SK-N-SH (cell line): ENCODE measurements around the gene SMC2. TPM values are rescaled to one million over a fixed set of nuclear protein-coding genes. Genes with fewer than 3 reads are reported as not detected.

Source experiments
- CTCF ChIA-PET: fragments of 300-600, 350-600 bp; formaldehyde crosslinking; extraction: SDS; loops from one replicate; lab custom pipeline; 2021; lab: Yijun Ruan, JAX
- POLR2A ChIA-PET: fragments of 350-600 bp; sonication (Branson Sonifier 250); formaldehyde crosslinking; extraction: SDS; loops from one replicate; lab custom pipeline; 2020; ENCODE audit warnings: antibody characterized with exemption, inconsistent platforms; lab: Yijun Ruan, JAX
- DNase-seq: peaks from one replicate; pipeline ENCODE4 v3.0.0; 2012
- H2AFZ ChIP-seq: fragments of 200-600 bp; sonication (generic); 2 replicates; pipeline ENCODE4 v1.8.1; 2016; ENCODE audit warnings: antibody characterized with exemption, mild to moderate bottlenecking, low read depth
- H3F3A ChIP-seq: fragments of 200-600 bp; sonication (generic); replicated peaks from 2 replicates; pipeline ENCODE3; 2016; ENCODE audit warnings: antibody characterized with exemption, mild to moderate bottlenecking; ENCODE audit not compliant: insufficient read depth
- H3K27ac ChIP-seq, 2 experiments: fragments of 200-500 bp in 1 of 2; fragments of 200-600 bp in 1 of 2; sonication (Bioruptor generic) in 1 of 2; sonication (generic), shearing (Covaris generic) in 1 of 2; 2 replicates each; pipeline versions ENCODE4 v1.5.1 to v1.6.1; 2014 to 2016; ENCODE audit warnings: low read depth in 2 of 2, inconsistent platforms in 1 of 2, low read length in 1 of 2, mild to moderate bottlenecking in 1 of 2, mixed read lengths in 1 of 2
- H3K27me3 ChIP-seq: fragments of 200-600 bp; sonication (generic), shearing (Covaris generic); 2 replicates; pipeline ENCODE4 v1.6.1; 2016; ENCODE audit warnings: mixed run types; ENCODE audit not compliant: insufficient read depth
- H3K36me3 ChIP-seq, 2 experiments: fragments of 200-500 bp in 1 of 2; fragments of 200-600 bp in 1 of 2; sonication (Bioruptor generic) in 1 of 2; sonication (generic) in 1 of 2; replicated peaks in 1 of 2; 2 replicates each; pipeline versions ENCODE3 to v1.5.1; 2014 to 2016; ENCODE audit warnings: low read length in 1 of 2, mild to moderate bottlenecking in 1 of 2; ENCODE audit not compliant: insufficient read depth in 2 of 2, control insufficient read depth in 1 of 2
- H3K4me1 ChIP-seq, 2 experiments: fragments of 200-500 bp in 1 of 2; fragments of 200-600 bp in 1 of 2; sonication (Bioruptor generic) in 1 of 2; sonication (generic), shearing (Covaris generic) in 1 of 2; 2 replicates each; pipeline versions ENCODE4 v1.5.1 to v1.6.1; 2014 to 2016; ENCODE audit warnings: low read depth in 1 of 2, low read length in 1 of 2, mixed run types in 1 of 2; ENCODE audit not compliant: insufficient read depth in 2 of 2, control insufficient read depth in 1 of 2
- H3K4me2 ChIP-seq: fragments of 200-600 bp; sonication (generic), shearing (Covaris generic); 2 replicates; pipeline ENCODE4 v1.6.1; 2017; ENCODE audit warnings: mixed run types
- H3K4me3 ChIP-seq, 2 experiments: fragments of 200-500 bp in 1 of 2; fragments of 200-600 bp in 1 of 2; sonication (Bioruptor generic) in 1 of 2; sonication (generic), shearing (Covaris generic) in 1 of 2; 2 replicates each; pipeline versions ENCODE4 v1.5.1 to v1.8.1; 2014 to 2016; ENCODE audit warnings: low read depth in 2 of 2, inconsistent platforms in 1 of 2, low read length in 1 of 2, mild to moderate bottlenecking in 1 of 2, mixed read lengths in 1 of 2, moderate library complexity in 1 of 2
- H3K79me2 ChIP-seq: fragments of 200-600 bp; sonication (generic); 2 replicates; pipeline ENCODE4 v1.8.1; 2017; ENCODE audit warnings: mild to moderate bottlenecking; ENCODE audit not compliant: insufficient read depth
- H3K9ac ChIP-seq: fragments of 200-600 bp; sonication (generic); 2 replicates; pipeline ENCODE4 v1.6.1; 2017; ENCODE audit warnings: mixed run types
- H3K9me2 ChIP-seq: fragments of 200-600 bp; sonication (generic); 2 replicates; pipeline ENCODE4 v1.6.1; 2017; ENCODE audit warnings: mixed run types
- H3K9me3 ChIP-seq: fragments of 200-600 bp; sonication (generic); 2 replicates; pipeline ENCODE4 v1.6.1; 2017; ENCODE audit warnings: mixed run types, mild to moderate bottlenecking, moderate library complexity
- H4K20me1 ChIP-seq: fragments of 200-600 bp; sonication (generic); 2 replicates; pipeline ENCODE4 v1.6.1; 2017; ENCODE audit warnings: mild to moderate bottlenecking, mixed run types; ENCODE audit not compliant: insufficient read depth
- CHD2 ChIP-seq: fragments of 150-350 bp; IDR thresholded peaks from 2 replicates; pipeline ENCODE4 v1.6.1; 2018; ENCODE audit warnings: low read length; ENCODE audit not compliant: partially characterized antibody
- CTCF ChIP-seq: fragments of 200-600 bp; sonication (generic); IDR thresholded peaks from 2 replicates; pipeline ENCODE4 v1.6.1; 2017; ENCODE audit warnings: antibody characterized with exemption, mild to moderate bottlenecking, moderate library complexity
- ELF1 ChIP-seq: IDR thresholded peaks from 2 replicates; pipeline ENCODE4 v1.4.0; 2012
- EP300 ChIP-seq, 2 experiments: IDR thresholded peaks; 2 replicates each; pipeline versions ENCODE4 v1.4.0 to v1.6.1; 2012; ENCODE audit warnings: borderline replicate concordance in 1 of 2, low read depth in 1 of 2, low read length in 1 of 2
- EZH2phosphoT487 ChIP-seq: fragments of 200-600 bp; sonication (generic); IDR thresholded peaks from 2 replicates; pipeline ENCODE4 v1.6.1; 2017; ENCODE audit warnings: low read depth, mixed run types, mild to moderate bottlenecking, antibody characterized with exemption, moderate library complexity, borderline replicate concordance
- FOSL2 ChIP-seq: IDR thresholded peaks from 2 replicates; pipeline ENCODE4 v1.4.0; 2012; ENCODE audit warnings: low read depth, mild to moderate bottlenecking, moderate library complexity, borderline replicate concordance
- FOXJ3 ChIP-seq: sonication (generic); formaldehyde crosslinking; IDR thresholded peaks from 2 replicates; pipeline ENCODE4 v1.5.1; 2020; ENCODE audit warnings: mild to moderate bottlenecking, missing genetic modification reagents
- GABPA ChIP-seq: IDR thresholded peaks from 2 replicates; pipeline ENCODE4 v1.4.0; 2012; ENCODE audit warnings: low read depth, mild to moderate bottlenecking
- MEF2A ChIP-seq: IDR thresholded peaks from 2 replicates; pipeline ENCODE4 v1.4.0; 2012; ENCODE audit warnings: low read depth, borderline replicate concordance
- NFIC ChIP-seq: IDR thresholded peaks from 2 replicates; pipeline ENCODE4 v1.4.0; 2012; ENCODE audit warnings: borderline replicate concordance
- NRF1 ChIP-seq: IDR thresholded peaks from 2 replicates; pipeline ENCODE4 v1.6.1; 2012; ENCODE audit warnings: low read depth, mild to moderate bottlenecking, low read length
- PBX3 ChIP-seq: IDR thresholded peaks from 2 replicates; pipeline ENCODE4; 2012
- RFX5 ChIP-seq: IDR thresholded peaks from 2 replicates; pipeline ENCODE4 v1.6.1; 2012; ENCODE audit warnings: mild to moderate bottlenecking, improper control_type of control experiment, low read length
- TCF12 ChIP-seq: IDR thresholded peaks from 2 replicates; pipeline ENCODE4 v1.4.0; 2012
- ZBTB33 ChIP-seq: IDR thresholded peaks from 2 replicates; pipeline ENCODE4 v1.4.0; 2012; ENCODE audit warnings: low read depth, borderline replicate concordance
- WGBS: methylation state at CpG from one replicate; pipeline ENCODE4 v1.1.6; 2017; ENCODE audit warnings: low lambda C conversion rate; 5-methylcytosine and 5-hydroxymethylcytosine counted together
- polyA plus RNA-seq, 3 experiments: library from polyadenylated mRNA; depleted of rRNA; stranded (reverse); fragments of >200 nt; gene quantifications; 2 replicates each; pipeline ENCODE4 v1.2.3, GENCODE V29; 2012
- TF ChIP-seq, protein P1 (sequence below): IDR thresholded peaks from 2 replicates; pipeline ENCODE4 v1.4.0; 2012; ENCODE audit warnings: low read depth

The SMC2 gene
- polyA plus RNA-seq, 1 of the 3 experiments (the other 2 are of a cell fraction), result 3.7 TPM

- TF ChIP-seq GABPA, result no peak
Measured at GRCh38 chr9:104121022-104121421, 26.9 kb downstream of the SMC2 start (continued).

GRCh38 chr9:104138243-104138868 is 44.2 kb downstream of the SMC2 start:
- 92% methylated on average over 3 of the region's 3 CpGs for WGBS
- Histone ChIP-seq H3F3A (no peaks in the 10 kb centered on the region), H3K36me3 (peaks cover 58 to 66% of the 10 kb centered on the region in 2 experiments), H3K4me3 (no peak overlapping the region), H3K4me2 (no peak overlapping the region), H3K27ac (no peak overlapping the region), H3K9me3 (no peaks in the 10 kb centered on the region), H3K79me2 (no peaks in the 10 kb centered on the region), H2AFZ (no peak overlapping the region), H3K9me2 (no peaks in the 10 kb centered on the region), H3K27me3 (no peaks in the 10 kb centered on the region), H3K4me1 (no peaks in the 10 kb centered on the region), H4K20me1 (no peaks in the 10 kb centered on the region), H3K9ac (no peak overlapping the region)
- CTCF ChIA-PET, result interaction anchor here (1.9 kb wide), 1 partner anchor 12 kb away, joined by 5 read pairs; no protein-coding TSS in a partner anchor
- DNase-seq, result no peak
- no peak for TF ChIP-seq TCF12
- TF ChIP-seq NRF1, result no peak
- no peak for TF ChIP-seq PBX3
- TF ChIP-seq RFX5, result no peak
- TF ChIP-seq, protein P1, sequence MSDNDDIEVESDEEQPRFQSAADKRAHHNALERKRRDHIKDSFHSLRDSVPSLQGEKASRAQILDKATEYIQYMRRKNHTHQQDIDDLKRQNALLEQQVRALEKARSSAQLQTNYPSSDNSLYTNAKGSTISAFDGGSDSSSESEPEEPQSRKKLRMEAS, result no peak
- TF ChIP-seq EZH2phosphoT487, result no peak
- no peak for TF ChIP-seq ZBTB33
- TF ChIP-seq MEF2A, result no peak
- TF ChIP-seq EP300 (IDR thresholded peaks at IDR 0.05; ENCODE audit: borderline replicate concordance in 1 of 2, low read depth in 1 of 2, low read length in 1 of 2), result no peak
- no peak for TF ChIP-seq ELF1
- TF ChIP-seq CTCF, result no peak
- TF ChIP-seq CHD2, result no peak
- no peak for TF ChIP-seq FOXJ3 (CRISPR knock-in tag)
- no peak for TF ChIP-seq NFIC
- TF ChIP-seq FOSL2, result no peak
- POLR2A ChIA-PET, result no interaction called here
